Neural cell (in vitro differentiated cells): ENCODE results near the gene UCMA. TPM values are rescaled to one million over a fixed set of nuclear protein-coding genes. Genes with fewer than 3 reads are reported as not detected.

Experiments used
- H2AFZ ChIP-seq: fragments of 200-600, 300-800 bp; sonication (generic), shearing (Covaris generic); 2 replicates; pipeline ENCODE4 v1.6.0; 2014; ENCODE audit warnings: low read depth, mild to moderate bottlenecking, antibody characterized with exemption, low read length, moderate library complexity
- H3F3A ChIP-seq: fragments of 200-600 bp; shearing (Covaris generic); 2 replicates; pipeline ENCODE4 v1.6.1; 2016; ENCODE audit warnings: mild to moderate bottlenecking, moderate library complexity, mixed read lengths, antibody characterized with exemption, low read length; ENCODE audit not compliant: insufficient read depth, poor library complexity, severe bottlenecking
- H3K27ac ChIP-seq: fragments of 200-600, 300-800 bp; sonication (generic), shearing (Covaris generic); 2 replicates; pipeline ENCODE4 v1.5.1; 2014; ENCODE audit warnings: mild to moderate bottlenecking, low read length, moderate library complexity
- H3K27me3 ChIP-seq: fragments of 300-800, 200-600 bp; sonication (generic), shearing (Covaris generic); 2 replicates; pipeline ENCODE4 v1.6.0; 2014; ENCODE audit warnings: mild to moderate bottlenecking, low read depth, low read length, moderate library complexity; ENCODE audit not compliant: insufficient read depth
- H3K36me3 ChIP-seq: fragments of 300-800, 200-600 bp; sonication (generic), shearing (Covaris generic); 2 replicates; pipeline ENCODE4 v1.5.1; 2014; ENCODE audit warnings: mild to moderate bottlenecking, antibody characterized with exemption, low read length, moderate library complexity; ENCODE audit not compliant: insufficient read depth
- H3K4me2 ChIP-seq: fragments of 300-800, 200-600 bp; sonication (generic), shearing (Covaris generic); 2 replicates; pipeline ENCODE4 v1.6.0; 2014; ENCODE audit warnings: mild to moderate bottlenecking, low read length
- H3K4me3 ChIP-seq: fragments of 300-800, 200-600 bp; sonication (generic), shearing (Covaris generic); 2 replicates; pipeline ENCODE4 v1.5.1; 2014; ENCODE audit warnings: mild to moderate bottlenecking, low read length, moderate library complexity
- H3K79me2 ChIP-seq: fragments of 200-600 bp; shearing (Covaris generic); replicated peaks from 2 replicates; pipeline ENCODE4 v1.6.0; 2014; ENCODE audit warnings: mild to moderate bottlenecking, low read length, moderate library complexity; ENCODE audit not compliant: insufficient read depth
- H3K9ac ChIP-seq: fragments of 300-800, 200-600 bp; sonication (generic), shearing (Covaris generic); 2 replicates; pipeline ENCODE4 v1.6.1; 2016; ENCODE audit warnings: mild to moderate bottlenecking, low read length, mixed read lengths
- H3K9me2 ChIP-seq: fragments of 200-600 bp; shearing (Covaris generic); 2 replicates; pipeline ENCODE4 v1.6.1; 2016; ENCODE audit warnings: mild to moderate bottlenecking, low read length, mixed read lengths; ENCODE audit not compliant: insufficient read depth
- H3K9me3 ChIP-seq: fragments of 200-600, 300-800 bp; sonication (generic), shearing (Covaris generic); 2 replicates; pipeline ENCODE4 v1.6.1; 2016; ENCODE audit warnings: mild to moderate bottlenecking, mixed run types, low read length, moderate library complexity, mixed read lengths
- H4K20me1 ChIP-seq: fragments of 200-600 bp; shearing (Covaris generic); 2 replicates; pipeline ENCODE4 v1.6.1; 2016; ENCODE audit warnings: mild to moderate bottlenecking, mixed run types; ENCODE audit not compliant: insufficient read depth
- CTCF ChIP-seq: fragments of 450-650 bp; IDR thresholded peaks from 2 replicates; pipeline ENCODE4 v1.5.1; 2014; ENCODE audit warnings: antibody characterized with exemption, mild to moderate bottlenecking, moderate library complexity; ENCODE audit not compliant: poor library complexity, severe bottlenecking
- EP300 ChIP-seq: fragments of 450-650 bp; conservative IDR thresholded peaks from 2 replicates; pipeline ENCODE4 v1.6.1; 2014; ENCODE audit warnings: antibody characterized with exemption, mild to moderate bottlenecking, moderate library complexity; ENCODE audit not compliant: poor library complexity, severe bottlenecking
- EZH2 ChIP-seq: fragments of 200-600, 300-800 bp; shearing (Covaris generic), sonication (generic); IDR thresholded peaks from 2 replicates; pipeline ENCODE4 v1.6.1; 2014; ENCODE audit warnings: antibody characterized with exemption, low read length, borderline replicate concordance, mild to moderate bottlenecking; ENCODE audit not compliant: insufficient read depth, poor library complexity, severe bottlenecking
- MXI1 ChIP-seq: fragments of 450-650 bp; conservative IDR thresholded peaks from 2 replicates; pipeline ENCODE4 v1.6.1; 2014; ENCODE audit warnings: antibody characterized with exemption, mild to moderate bottlenecking; ENCODE audit not compliant: poor library complexity, severe bottlenecking
- POLR2AphosphoS5 ChIP-seq: IDR thresholded peaks from 2 replicates; pipeline ENCODE4 v1.6.1; 2012
- RAD21 ChIP-seq: fragments of 450-650 bp; conservative IDR thresholded peaks from 2 replicates; pipeline ENCODE4 v1.6.1; 2014; ENCODE audit warnings: antibody characterized with exemption, mild to moderate bottlenecking, moderate library complexity
- SMC3 ChIP-seq: fragments of 450-650 bp; conservative IDR thresholded peaks from 2 replicates; pipeline ENCODE4 v1.6.1; 2014; ENCODE audit warnings: antibody characterized with exemption, mild to moderate bottlenecking, moderate library complexity; ENCODE audit not compliant: poor library complexity
- TAF1 ChIP-seq: IDR thresholded peaks from 2 replicates; pipeline ENCODE4 v1.6.1; 2012; ENCODE audit warnings: low read depth
- polyA plus RNA-seq: library from polyadenylated mRNA; depleted of rRNA; stranded (reverse); fragments of >200 nt; gene quantifications from 2 replicates; pipeline ENCODE4 v1.2.3, GENCODE V29; 2014
- TF ChIP-seq, protein P1 (sequence below): IDR thresholded peaks from 2 replicates; pipeline ENCODE4 v1.6.1; 2012; ENCODE audit warnings: borderline replicate concordance

UCMA gene
- polyA plus RNA-seq, 1 donor from 2014 or later, result not detected

DNA sequence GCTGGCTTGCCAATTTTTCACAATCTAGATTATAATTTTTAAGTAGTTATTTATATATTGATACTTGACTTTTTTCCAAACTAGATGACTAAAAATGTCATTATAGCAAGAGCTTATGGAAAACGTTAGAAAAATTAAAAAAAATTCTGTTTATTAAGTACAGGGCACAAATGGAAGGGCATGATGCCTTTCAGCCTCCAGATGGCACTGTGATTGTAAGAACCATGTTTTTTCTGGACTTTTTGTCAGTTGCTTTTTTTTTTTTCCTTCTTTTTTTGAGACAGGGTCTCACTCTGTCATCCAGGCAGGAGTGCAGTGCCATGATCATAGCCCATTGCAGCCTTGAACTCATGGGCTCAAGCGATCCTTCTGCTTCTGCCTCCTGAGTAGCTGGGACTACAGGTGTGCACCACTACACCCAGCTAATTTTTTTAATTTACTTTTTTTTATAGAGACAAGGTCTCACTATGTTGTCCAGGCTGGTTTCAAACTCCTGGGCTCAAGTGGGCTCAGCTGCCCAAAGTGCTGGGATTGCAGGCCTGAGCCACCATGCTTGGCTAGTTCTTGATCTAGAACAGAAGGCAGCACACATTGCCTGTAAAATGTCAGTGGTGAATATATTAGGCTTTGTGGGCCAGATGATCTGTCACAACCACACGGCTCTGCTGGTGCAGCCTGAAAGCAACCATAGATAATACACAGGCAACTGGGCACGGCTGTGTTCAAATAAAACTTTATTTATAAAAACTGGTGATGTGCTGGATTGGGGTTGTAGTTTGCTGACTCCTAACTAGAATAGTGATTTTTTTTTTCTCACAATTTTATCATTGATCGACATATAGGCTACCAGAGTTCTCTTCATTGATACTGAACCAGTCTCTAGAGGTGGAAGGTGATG, 27.4 kb downstream of the UCMA start:
- Histone ChIP-seq H3K4me2 (no peak overlapping the region), H4K20me1 (no peaks in the 10 kb centered on the region), H3F3A (no peaks in the 10 kb centered on the region), H3K36me3 (no peaks in the 10 kb centered on the region), H3K9ac (no peak overlapping the region), H3K79me2 (no peaks in the 10 kb centered on the region), H3K4me3 (no peak overlapping the region), H3K9me2 (no peaks in the 10 kb centered on the region), H3K9me3 (no peaks in the 10 kb centered on the region), H3K27ac (no peak overlapping the region), H2AFZ (no peak overlapping the region), H3K27me3 (no peaks in the 10 kb centered on the region)
- TF ChIP-seq TAF1 (no peak), RAD21 (peak; percentile 44), EZH2 (no peak), SMC3 (no peak), CTCF (peak; percentile 53)
- TF ChIP-seq, protein P1, sequence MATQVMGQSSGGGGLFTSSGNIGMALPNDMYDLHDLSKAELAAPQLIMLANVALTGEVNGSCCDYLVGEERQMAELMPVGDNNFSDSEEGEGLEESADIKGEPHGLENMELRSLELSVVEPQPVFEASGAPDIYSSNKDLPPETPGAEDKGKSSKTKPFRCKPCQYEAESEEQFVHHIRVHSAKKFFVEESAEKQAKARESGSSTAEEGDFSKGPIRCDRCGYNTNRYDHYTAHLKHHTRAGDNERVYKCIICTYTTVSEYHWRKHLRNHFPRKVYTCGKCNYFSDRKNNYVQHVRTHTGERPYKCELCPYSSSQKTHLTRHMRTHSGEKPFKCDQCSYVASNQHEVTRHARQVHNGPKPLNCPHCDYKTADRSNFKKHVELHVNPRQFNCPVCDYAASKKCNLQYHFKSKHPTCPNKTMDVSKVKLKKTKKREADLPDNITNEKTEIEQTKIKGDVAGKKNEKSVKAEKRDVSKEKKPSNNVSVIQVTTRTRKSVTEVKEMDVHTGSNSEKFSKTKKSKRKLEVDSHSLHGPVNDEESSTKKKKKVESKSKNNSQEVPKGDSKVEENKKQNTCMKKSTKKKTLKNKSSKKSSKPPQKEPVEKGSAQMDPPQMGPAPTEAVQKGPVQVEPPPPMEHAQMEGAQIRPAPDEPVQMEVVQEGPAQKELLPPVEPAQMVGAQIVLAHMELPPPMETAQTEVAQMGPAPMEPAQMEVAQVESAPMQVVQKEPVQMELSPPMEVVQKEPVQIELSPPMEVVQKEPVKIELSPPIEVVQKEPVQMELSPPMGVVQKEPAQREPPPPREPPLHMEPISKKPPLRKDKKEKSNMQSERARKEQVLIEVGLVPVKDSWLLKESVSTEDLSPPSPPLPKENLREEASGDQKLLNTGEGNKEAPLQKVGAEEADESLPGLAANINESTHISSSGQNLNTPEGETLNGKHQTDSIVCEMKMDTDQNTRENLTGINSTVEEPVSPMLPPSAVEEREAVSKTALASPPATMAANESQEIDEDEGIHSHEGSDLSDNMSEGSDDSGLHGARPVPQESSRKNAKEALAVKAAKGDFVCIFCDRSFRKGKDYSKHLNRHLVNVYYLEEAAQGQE, result no peak

GRCh38 chr10:13206091-13206490, 28.1 kb downstream of the UCMA start:
- H3K9me3 ChIP-seq, result no peaks in the 10 kb centered on the region
- no peak overlapping the region for H3K27ac ChIP-seq
- H3K9me2 ChIP-seq, result no peaks in the 10 kb centered on the region
- no peaks in the 10 kb centered on the region for H3F3A ChIP-seq
- no peak overlapping the region for H3K4me3 ChIP-seq
- no peaks in the 10 kb centered on the region for H3K36me3 ChIP-seq
- H3K27me3 ChIP-seq, result no peaks in the 10 kb centered on the region
- no peak overlapping the region for H3K9ac ChIP-seq
- H2AFZ ChIP-seq, result no peak overlapping the region
- no peaks in the 10 kb centered on the region for H4K20me1 ChIP-seq
- H3K4me2 ChIP-seq, result no peak overlapping the region
- no peaks in the 10 kb centered on the region for H3K79me2 ChIP-seq
- TF ChIP-seq CTCF, result no peak
- no peak for TF ChIP-seq EZH2
- no peak for TF ChIP-seq POLR2AphosphoS5
- no peak for TF ChIP-seq SMC3
- no peak for TF ChIP-seq EP300
- TF ChIP-seq MXI1, result no peak
- TF ChIP-seq TAF1, result no peak
- TF ChIP-seq RAD21, result no peak
- TF ChIP-seq, protein P1, result no peak
